HG02970 (cell line): ENCODE results near the gene GPC5.

Experiments
- ATAC-seq: cut with Tn5 transposase; IDR thresholded peaks from one replicate; pipeline ENCODE4 v1.9.1; 2021; ENCODE audit warnings: mild to moderate bottlenecking, moderate library complexity, moderate number of reproducible peaks; ENCODE audit not compliant: unreplicated experiment, low FRiP score

Gene GPC5

DNA sequence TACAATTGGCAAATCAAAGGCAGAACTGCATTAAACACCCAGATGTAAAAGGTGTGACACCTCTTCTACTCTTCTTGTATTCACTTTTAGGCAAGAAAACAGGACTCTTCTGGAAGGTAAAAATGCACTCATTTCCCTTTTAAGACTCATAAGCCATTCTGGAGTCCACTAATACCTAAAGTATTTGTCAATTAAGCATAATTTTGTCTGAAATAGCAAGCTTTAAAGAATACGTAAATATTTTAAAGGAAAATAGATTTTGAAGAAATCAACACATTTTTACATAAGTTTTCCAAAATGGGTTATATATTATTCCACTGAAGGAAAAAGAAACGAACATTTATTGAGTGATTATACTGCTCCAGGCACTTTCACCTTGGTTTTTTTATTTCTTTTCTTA is 1166.5 kb downstream of the GPC5 start:
- no peak for ATAC-seq

DNA sequence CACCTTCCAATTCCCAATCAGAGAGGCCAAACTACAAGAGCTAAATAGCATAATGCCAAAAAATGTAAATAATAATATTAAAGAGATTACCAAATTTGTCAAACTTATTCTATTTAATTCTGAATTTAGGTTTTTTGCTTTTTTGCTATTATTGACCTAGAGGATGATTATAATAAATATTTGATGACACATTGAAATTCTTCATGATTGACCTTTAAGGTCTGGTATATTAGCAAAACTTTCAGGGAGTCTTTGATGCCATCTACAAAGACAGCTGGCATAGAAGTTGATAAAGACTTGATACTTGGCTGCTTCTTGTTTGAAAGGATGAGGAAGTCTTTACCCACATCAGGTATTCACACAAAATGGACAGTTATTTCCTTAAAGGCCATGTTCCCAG is 1168.3 kb downstream of the GPC5 start:
- no peak for ATAC-seq

DNA sequence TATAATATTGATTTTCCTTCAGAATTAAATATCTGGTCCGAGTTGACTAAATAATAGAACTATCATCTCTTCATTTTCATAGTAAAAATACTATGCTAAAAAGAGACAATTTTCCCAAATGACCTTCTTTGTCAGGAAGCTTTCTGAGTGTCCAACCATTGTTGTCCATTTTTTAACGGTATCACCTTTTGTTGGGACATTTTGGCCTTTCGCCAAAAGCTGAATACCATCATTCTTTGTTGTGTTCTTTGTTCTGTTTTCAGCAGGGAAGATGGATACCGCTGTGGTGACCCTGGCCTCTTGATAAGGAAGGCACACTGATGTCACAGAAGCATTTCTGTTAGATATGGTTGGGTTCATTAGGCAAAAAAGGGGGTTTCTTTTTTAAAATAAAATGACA is 1173.8 kb downstream of the GPC5 start:
- no peak for ATAC-seq

DNA sequence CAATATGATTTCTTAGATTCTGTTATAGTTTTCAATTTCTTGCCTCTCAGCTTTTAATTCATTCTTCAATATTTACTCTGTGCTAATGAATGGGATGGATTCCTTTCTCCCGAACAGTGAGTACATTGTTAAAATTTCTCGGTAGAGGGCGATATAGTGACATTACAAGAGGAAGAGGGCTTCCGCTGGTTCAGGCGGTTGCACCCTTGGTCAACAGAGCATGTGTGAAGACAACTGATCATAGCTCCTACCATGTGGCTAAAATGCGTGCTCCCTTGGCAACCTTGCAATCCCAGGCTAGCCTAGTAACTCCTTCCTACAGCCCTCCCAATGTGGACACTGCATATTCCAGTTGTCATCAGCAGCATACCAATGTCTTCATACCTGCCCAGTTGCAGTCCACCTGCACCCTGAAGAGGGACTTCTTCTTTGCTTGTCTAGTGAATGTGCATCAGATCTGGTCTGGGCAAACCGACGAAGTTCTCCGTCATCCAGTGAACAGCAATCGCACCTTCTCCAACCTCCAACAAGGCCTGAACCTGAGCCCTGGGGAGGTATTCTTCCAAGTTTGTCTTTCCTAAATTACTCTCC is 1175.1 kb downstream of the GPC5 start:
- ATAC-seq = no peak

DNA sequence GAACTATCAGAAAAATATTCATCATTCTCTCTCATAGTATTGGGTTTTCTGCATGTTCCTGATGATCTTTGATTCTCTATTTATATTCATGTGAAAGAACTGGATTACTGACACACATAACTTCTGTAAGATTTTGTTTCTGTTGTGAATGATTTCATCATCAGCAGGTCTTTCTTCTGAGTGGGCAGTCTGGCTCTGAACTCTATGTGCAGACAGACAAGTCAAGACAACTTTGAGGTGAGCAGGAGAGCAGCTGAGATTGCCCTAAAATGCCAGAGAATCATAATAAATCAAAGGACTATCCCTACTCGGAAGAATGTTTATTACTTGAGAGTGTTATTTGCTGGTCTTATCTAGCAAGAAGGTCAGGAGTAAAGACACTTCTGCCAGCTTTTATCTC is 1176.1 kb downstream of the GPC5 start:
- ATAC-seq = no peak

DNA sequence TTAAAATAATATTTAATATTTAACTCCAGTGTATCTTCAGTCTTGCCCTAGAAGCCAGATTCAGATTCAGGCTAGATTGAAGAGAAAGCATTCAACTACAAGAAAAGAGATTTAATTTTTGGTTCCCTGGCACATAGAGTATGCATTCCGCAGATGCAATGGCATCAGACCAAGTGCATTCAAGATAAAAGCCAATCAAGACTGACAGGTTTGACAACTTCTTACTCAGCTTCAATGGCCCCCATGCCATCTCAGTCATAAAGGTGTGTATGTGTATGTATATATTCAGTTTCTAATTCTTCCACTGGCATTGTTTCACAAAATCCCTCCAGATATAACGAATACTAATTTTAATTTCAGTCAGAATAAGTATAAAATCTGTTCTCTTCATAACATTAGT is 1177.4 kb downstream of the GPC5 start:
- ATAC-seq = no peak

DNA sequence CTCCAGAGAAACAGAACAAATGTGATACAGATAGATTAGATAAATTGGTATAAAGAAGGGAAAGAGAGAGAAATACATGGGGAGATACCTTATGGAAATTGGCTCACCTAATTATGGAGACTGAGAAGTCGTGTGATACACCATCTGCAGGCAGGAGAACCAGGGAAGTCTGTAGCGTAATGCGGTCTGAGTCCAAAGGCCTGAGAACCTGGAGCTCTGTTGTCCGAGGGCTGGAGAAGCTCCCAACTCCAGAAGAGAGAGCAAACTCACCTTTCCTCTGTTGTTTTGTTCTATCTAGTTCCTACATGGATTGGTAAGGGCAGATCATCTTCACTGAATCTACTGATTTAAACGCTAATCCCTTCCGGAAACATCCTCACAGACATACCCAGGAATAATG is 1179.9 kb downstream of the GPC5 start:
- no peak for ATAC-seq

DNA sequence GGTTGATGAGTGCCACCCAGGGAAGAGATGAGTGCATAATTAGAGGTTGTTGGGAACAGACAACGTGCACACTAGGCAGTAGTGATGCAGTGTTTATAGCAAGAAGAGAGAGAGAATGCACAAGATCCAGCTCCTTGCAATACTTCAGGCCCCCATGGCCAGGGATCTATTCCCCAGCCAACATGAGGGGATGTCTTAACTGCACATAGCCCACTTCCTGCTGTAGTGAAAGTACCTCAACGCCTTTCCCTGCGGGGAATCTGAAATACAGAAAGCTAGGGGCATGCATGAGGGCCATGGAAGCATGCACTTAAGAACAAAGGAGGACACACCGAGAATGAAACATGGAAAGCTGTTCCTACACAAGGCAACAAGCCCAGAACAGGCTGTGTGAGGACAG is 1191.5 kb downstream of the GPC5 start:
- ATAC-seq = no peak

DNA sequence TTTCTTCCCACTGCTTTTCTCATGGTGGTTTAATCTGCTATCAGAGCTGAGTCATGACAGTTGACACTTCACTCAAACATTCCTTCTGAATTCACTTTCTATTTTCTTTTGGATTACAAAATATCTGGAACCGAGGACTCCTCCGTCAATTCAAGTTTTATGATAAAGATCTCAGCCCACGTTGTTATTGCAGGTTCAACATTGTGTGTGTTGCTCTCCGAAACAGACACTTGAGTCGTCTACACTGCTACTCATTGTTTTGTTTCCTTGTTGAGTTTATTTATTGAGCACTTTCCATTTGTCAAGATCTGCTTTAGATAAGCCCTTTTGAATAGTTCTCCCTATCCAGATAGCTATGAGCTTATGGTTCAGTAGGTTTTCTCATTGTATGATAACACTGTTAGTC is 1192.1 kb downstream of the GPC5 start:
- no peak for ATAC-seq

DNA sequence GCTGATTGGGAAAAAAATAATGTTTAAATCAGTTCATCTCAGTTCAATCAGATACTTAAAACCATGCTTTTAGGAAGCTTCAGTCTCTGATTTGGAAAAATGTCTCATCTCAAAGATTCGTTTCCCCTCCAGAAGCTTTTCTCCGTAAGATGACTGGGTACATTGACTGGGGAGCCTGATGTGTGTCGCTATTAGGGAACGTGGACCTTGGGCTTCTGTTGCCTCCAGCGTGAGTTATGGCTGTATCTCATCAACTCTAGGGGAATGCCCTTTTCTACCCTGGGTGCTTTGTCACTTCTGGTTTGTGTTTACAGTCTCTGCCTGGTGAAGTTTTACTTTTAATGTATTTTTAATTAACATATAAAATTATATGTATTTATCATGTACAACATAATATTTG is 1192.7 kb downstream of the GPC5 start:
- no peak for ATAC-seq

DNA sequence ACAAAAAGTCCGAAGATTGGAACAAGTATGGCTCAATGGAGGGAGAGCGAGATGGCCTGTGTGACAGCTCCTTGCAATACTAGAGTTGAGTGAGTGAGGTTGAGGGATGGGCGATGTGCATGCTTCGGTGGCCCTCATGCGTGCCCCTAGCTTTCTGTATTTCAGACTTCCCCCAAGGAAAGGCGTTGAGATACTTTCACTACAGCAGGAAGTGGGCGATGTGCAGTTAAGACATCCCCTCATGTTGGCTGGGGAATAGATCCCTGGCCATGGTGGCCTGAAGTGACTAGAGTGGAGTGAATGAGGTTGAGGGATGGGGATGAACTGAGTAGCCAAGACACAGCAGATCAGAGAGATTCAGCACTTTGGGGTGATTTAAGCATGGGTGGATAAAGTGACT is 1194.3 kb downstream of the GPC5 start:
- ATAC-seq = no peak

DNA sequence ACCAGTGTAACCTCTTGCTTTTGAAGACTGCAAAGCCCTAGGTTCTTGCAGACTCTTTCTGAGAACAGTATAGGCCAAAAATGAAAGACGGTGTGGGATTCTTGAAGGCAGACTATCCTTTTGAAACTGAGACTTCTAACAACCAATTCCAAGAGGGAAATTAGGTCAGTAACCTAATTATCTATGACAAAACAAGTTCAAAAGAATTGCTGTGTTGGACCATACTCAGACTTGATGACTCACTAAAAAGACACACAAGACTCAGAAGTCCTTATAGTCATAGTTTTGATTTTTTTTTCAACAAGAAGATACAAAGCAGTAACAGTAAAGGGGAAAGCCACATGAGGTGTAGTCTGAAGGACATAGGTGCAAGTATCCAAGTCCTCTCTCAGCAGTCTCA is 1204.1 kb downstream of the GPC5 start:
- ATAC-seq = no peak

DNA sequence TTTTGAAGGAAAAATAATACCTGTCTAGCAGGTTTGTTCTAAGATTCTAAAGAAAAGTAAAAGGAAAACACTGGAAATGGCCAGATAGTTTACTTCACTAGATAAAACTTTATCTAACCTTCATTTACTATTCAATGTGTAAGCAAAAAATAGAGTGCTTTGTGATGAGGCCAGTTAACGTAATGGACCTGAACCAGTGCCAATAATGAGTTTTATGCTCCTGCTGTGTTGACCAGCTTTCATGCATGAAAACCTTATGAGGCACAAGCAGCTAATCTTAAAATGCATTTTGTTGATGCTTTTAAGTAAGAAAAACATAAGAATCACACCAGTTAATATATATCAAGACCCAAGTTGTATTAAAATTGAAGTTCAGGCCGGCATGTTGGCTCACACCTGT is 1211.0 kb downstream of the GPC5 start:
- no peak for ATAC-seq

DNA sequence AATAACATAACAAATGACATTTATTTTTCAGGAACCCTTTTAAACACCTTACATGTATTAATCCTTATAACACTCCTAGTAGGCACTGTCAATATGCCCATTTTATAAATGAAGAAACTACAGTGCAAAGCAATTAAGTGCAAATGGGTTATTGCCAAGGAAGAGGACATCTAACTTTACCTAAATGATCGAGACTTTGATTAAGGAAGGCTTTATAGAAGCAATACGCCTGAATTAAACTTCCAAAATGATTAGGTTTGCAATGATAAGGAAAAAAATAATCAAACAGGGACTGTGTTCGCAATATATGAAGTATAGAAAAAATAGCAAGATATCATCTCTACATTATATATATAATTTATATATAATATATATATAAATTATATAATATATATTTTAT is 1214.5 kb downstream of the GPC5 start:
- no peak for ATAC-seq

DNA sequence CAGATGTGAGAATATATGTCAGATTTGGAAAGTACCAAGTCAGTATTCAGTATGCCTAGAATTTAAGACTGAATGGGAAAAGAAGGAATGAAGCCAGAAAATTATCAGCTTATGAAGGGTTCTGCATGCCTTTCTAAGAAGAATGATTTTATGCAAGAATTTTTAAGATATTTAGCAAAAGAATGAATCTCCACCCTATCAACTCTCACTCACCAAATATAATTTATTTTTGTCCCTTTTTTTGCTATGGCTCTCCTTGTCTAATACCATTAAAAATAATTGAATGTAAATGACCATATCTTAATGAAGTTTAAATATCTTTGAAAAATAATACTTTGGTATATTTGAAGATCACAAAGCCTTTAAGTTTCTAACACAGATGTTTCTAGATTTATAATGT is 1215.5 kb downstream of the GPC5 start:
- ATAC-seq = no peak

DNA sequence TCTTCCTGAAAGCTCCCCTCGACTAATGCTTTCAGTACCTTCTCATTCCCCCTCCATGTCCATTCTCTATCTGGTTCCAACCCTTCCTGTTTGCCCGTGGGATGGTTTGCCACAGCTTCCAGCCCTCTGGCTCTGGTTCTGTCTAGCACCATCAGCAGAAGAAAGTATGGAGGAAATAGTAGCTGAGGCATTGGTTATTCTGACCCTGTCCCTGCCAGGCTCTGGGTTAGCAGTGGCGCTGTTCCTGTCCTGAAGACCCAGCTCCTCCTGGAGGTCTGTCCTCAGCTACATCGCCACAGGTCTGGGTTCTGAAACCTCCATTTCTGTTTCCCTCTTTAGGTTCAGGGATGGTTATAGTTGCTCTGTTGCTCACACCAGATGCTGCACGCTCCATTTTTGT is 1223.6 kb downstream of the GPC5 start:
- no peak for ATAC-seq

DNA sequence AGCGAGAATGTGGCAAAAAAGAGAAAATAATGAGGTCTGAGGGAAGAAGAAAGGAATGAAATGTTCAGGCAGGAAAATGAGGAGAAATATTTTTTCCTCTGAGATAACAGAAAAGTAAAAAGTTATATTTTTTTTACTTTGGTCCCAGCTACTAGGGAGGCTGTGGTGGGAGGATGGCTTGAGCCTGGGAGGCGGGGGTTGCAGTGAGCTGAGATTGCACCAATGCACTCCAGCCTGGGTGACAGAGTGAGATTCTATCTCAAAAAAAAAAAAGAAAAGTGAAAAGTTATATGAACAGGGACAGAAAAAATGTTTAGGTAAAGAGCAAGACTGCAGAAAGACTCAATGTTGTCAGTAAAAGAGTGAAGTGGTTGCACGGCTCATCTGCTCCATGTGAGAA is 1224.5 kb downstream of the GPC5 start:
- no peak for ATAC-seq

DNA sequence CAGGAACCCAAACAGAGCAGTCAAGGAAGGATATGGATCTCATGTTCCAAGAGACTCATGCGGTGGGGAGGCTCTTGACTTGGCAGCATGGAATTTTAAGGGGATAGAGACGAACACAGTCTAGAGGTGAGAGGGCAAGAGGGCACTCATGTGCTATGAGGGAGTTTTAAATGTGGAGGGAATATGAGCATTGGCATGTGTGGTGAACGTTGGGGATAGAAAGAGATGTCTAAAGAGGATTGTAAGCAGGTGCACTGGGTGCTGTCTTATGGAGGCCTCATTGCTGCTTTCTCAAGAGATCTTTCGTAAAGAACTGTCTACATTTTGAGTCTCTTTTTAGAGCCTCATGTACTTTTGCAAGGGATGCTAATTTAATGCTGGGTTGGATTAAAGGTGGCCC is 1227.9 kb downstream of the GPC5 start:
- ATAC-seq = no peak

DNA sequence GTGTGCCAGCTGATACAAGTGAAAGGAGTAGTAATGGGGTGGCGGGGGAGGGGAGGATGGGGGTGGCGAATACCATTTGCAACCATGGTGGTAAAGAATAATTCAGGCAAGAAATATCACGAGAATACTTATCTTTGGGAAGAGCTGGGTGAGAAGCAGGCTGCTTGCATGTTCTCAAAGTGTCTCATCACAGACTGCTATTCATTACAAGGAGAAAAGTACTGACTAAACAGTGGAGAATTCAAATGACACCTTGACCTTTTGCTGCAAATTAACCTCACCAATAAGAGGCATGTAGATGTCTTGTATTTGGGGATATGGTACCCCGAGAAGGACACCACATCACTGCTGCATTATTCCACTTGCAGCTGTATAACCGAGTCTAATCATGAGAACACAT is 1242.5 kb downstream of the GPC5 start:
- no peak for ATAC-seq

DNA sequence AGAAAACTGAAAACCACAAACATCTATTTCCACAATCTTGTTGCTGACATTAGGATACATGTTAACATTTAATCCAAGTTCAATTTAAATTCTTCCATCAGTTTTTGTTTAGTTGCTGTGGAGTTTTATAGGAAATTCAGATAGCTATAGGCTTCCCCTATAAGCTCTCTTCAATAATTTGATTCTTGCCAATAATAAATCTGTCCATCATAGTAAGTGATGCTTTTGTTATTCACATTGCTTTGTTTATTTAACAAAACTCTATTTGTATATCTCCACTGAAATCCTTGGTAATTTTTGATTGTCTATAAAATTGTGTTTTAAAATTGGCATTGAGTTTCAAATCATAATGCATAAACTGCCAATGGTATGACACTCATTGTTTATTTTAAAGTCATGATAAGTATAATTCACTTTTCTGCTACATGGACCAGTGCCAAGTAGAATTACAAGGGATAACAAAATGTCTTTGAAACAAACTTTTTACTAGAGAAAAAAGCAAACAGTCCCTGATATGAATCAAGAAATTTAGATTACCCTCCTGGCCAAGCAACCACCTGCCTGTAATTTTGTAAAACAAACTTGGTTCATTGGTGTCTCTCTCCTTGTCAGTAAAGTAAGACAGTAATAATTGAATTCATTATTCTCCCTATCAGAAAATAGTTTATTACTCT is 1250.9 kb downstream of the GPC5 start:
- no peak for ATAC-seq

DNA sequence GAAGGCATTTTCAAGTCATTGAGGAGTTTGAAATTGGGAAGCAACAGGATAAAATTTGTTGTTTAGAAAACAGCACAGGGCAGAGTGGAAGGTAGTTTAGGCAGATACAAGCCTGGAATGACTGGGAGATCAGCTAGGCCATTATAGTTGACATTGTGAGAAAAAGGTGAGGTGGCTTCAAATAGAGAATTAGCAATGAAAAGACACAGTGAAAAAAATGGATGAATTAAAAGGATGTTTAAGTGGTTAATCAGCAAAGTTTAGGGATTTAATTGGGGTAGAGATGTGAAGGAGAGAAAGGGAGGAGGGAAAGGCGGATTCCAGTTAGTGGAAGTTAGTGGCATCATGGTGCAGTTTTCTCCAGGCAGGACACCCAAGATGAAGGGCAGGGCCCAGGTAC is 1257.7 kb downstream of the GPC5 start:
- ATAC-seq = no peak

DNA sequence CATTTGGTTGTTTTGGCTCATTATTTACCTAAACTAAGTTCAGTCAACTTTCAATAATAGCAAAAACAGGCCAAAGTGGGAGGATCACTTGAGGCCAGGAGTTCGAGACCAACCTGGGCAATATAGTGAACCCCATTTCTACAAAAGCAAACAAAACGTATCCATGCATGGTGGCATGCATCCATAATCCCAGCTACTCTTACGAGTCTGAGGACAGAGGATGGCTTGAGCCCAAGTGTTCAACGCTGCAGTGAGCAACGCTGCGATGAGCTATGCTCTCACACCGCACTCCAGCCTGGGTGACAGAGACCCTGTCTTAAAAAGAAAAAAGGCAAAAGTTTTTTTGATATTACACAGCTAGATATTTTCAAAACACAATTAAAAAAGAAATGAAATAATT is 1258.2 kb downstream of the GPC5 start:
- no peak for ATAC-seq

DNA sequence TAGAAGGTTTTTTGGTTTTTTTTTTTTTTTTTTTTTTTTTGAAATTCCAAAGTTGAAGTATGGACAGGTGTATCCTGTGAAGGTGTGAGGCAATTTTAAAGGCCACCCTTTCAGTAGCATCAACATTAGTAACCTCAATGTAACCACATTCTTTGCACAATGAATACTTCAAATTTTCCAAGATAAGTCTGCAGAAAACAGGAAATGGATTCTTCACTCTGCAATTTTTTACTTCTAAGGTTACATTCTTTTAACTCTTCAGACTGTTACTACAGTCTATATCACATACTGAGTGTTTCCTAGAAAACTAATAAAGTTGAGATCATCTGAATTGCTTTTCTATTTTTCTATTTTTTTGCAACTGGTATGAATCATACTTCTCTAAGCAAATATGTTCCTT is 1259.1 kb downstream of the GPC5 start:
- no peak for ATAC-seq
